Natural killer cell (primary cell): ENCODE results near the gene RAB40C. TPM values are rescaled to one million over a fixed set of nuclear protein-coding genes. Genes with fewer than 3 reads are reported as not detected.
A peak's percentile ranks its signal among the peaks of the same experiment; 100 is the strongest.

Experiments
- ATAC-seq, 3 donors: fragments of 150-1000 bp in 2 of 3; fragments of 200-7000 bp in 1 of 3; cut with Tn5 transposase; 1 replicate in 1 of 3; 2 replicates in 2 of 3; pipeline ENCODE4 v1.10.0; 2021; ENCODE audit warnings: mild to moderate bottlenecking in 2 of 3, moderate library complexity in 2 of 3
- DNase-seq, 2 donors: peaks; one replicate each; pipeline versions ENCODE4 v3.0.0 to v3.0.0-alpha.2; 2013 to 2021; ENCODE audit warnings: mixed read lengths in 1 of 2
- H3K27ac ChIP-seq: one replicate; pipeline ENCODE4 v1.5.1; 2013; ENCODE audit warnings: mild to moderate bottlenecking, low read length
- H3K27me3 ChIP-seq: one replicate; pipeline ENCODE4 v1.6.1; 2013; ENCODE audit warnings: low read length; ENCODE audit not compliant: control insufficient read depth, insufficient read depth
- H3K36me3 ChIP-seq: one replicate; pipeline ENCODE4 v1.6.1; 2013; ENCODE audit warnings: low read length; ENCODE audit not compliant: control insufficient read depth, insufficient read depth
- H3K4me1 ChIP-seq: one replicate; pipeline ENCODE4 v1.6.1; 2013; ENCODE audit warnings: low read length; ENCODE audit not compliant: control insufficient read depth, insufficient read depth
- H3K4me3 ChIP-seq: one replicate; pipeline ENCODE4 v1.5.1; 2013; ENCODE audit warnings: low read length
- H3K9me3 ChIP-seq: one replicate; pipeline ENCODE4 v1.6.1; 2013; ENCODE audit warnings: low read length; ENCODE audit not compliant: control insufficient read depth, insufficient read depth
- H3K27ac Mint-ChIP-seq, 2 donors: one replicate each; pipeline ENCODE4 v1.8.0; 2022; ENCODE audit warnings: mild to moderate bottlenecking in 2 of 2, mixed read lengths in 2 of 2, moderate library complexity in 1 of 2
- H3K27me3 Mint-ChIP-seq, 2 donors: one replicate each; pipeline ENCODE4 v1.8.0; 2022; ENCODE audit warnings: low read depth in 2 of 2, mixed read lengths in 2 of 2
- H3K36me3 Mint-ChIP-seq: one replicate; pipeline ENCODE4 v1.8.0; 2022; ENCODE audit warnings: mixed read lengths
- H3K4me1 Mint-ChIP-seq, 2 donors: one replicate each; pipeline ENCODE4 v1.8.0; 2022; ENCODE audit warnings: mixed read lengths in 2 of 2
- H3K4me3 Mint-ChIP-seq: one replicate; pipeline ENCODE4 v1.8.0; 2022; ENCODE audit warnings: mild to moderate bottlenecking, moderate library complexity, mixed read lengths
- H3K9me3 Mint-ChIP-seq, 2 donors: one replicate each; pipeline ENCODE4 v1.8.0; 2022; ENCODE audit warnings: mixed read lengths in 2 of 2
- WGBS: methylation state at CpG from one replicate; pipeline ENCODE4 v1.1.7; 2013; ENCODE audit warnings: missing lambda C conversion rate; ENCODE audit not compliant: insufficient coverage; 5-methylcytosine and 5-hydroxymethylcytosine counted together
- intact Hi-C: fragments of 100-400 bp; cut with micrococcal nuclease; formaldehyde crosslinking; loops from one replicate; pipeline ENCODE4 v1.14.2; 2022
- total RNA-seq, 4 donors: library from RNA; stranded (reverse); fragments of 120-200 nt in 1 of 4; gene quantifications; one replicate each; pipeline versions ENCODE4 v1.2.3 to v1.2.4, GENCODE V29; 2013 to 2022
- TF ChIP-seq, protein P1 (sequence below): fragments of 200-600 bp; IDR thresholded peaks from one replicate; pipeline ENCODE4 v1.8.0; 2022; ENCODE audit warnings: antibody characterized with exemption

The RAB40C gene
- total RNA-seq, 3 donors from 2014 or later (not counting 1 experiment from before 2014, with no cell fraction given) = 12.7 to 20.8 (median 20.0) TPM

DNA sequence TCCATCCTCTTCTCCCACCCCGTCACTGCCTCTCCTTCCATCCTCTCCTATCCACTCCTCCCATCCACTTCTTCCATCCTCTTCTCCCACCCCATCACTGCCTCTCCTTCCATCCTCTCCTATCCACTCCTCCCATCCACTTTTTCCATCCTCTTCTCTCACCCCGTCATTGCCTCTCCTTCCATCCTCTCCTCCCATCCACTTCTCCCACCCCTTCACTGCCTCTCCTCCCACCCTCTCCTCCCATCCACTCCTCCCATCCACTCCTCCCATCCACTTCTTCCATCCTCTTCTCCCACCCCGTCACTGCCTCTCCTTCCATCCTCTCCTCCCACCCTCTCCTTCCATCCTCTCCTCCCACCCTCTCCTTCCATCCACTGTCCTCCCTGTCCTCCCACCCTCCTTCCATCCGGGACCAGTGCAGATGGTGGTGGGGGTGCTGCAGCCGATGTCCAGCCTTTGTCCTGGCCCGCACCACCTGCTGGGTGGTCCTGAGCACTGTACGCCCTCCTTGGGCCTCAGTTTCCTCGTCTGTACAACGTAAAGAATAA is 42.0 kb downstream of the RAB40C start:
- Histone ChIP-seq H3K9me3 (no peaks in the 10 kb centered on the region), H3K27me3 (no peaks in the 10 kb centered on the region), H3K36me3 (peaks cover 5% of the 10 kb centered on the region), H3K27ac (no peak overlapping the region), H3K4me3 (no peak overlapping the region), H3K4me1 (peaks cover 13% of the 10 kb centered on the region)
- Mint-ChIP-seq H3K27ac (no peak overlapping the region), H3K27me3 (peaks cover 0 to 3% of the 10 kb centered on the region in 2 donors), H3K4me1 (peaks cover 7 to 12% of the 10 kb centered on the region in 2 donors), H3K36me3 (no peaks in the 10 kb centered on the region), H3K4me3 (peak overlapping the region; percentile 52), H3K9me3 (no peaks in the 10 kb centered on the region)
- DNase-seq = no peak
- 80% methylated on average over 8 of the region's 9 CpGs for WGBS
- ATAC-seq = no peak
- TF ChIP-seq, protein P1, sequence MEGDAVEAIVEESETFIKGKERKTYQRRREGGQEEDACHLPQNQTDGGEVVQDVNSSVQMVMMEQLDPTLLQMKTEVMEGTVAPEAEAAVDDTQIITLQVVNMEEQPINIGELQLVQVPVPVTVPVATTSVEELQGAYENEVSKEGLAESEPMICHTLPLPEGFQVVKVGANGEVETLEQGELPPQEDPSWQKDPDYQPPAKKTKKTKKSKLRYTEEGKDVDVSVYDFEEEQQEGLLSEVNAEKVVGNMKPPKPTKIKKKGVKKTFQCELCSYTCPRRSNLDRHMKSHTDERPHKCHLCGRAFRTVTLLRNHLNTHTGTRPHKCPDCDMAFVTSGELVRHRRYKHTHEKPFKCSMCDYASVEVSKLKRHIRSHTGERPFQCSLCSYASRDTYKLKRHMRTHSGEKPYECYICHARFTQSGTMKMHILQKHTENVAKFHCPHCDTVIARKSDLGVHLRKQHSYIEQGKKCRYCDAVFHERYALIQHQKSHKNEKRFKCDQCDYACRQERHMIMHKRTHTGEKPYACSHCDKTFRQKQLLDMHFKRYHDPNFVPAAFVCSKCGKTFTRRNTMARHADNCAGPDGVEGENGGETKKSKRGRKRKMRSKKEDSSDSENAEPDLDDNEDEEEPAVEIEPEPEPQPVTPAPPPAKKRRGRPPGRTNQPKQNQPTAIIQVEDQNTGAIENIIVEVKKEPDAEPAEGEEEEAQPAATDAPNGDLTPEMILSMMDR = no peak
- intact Hi-C loops = no loop called here

DNA sequence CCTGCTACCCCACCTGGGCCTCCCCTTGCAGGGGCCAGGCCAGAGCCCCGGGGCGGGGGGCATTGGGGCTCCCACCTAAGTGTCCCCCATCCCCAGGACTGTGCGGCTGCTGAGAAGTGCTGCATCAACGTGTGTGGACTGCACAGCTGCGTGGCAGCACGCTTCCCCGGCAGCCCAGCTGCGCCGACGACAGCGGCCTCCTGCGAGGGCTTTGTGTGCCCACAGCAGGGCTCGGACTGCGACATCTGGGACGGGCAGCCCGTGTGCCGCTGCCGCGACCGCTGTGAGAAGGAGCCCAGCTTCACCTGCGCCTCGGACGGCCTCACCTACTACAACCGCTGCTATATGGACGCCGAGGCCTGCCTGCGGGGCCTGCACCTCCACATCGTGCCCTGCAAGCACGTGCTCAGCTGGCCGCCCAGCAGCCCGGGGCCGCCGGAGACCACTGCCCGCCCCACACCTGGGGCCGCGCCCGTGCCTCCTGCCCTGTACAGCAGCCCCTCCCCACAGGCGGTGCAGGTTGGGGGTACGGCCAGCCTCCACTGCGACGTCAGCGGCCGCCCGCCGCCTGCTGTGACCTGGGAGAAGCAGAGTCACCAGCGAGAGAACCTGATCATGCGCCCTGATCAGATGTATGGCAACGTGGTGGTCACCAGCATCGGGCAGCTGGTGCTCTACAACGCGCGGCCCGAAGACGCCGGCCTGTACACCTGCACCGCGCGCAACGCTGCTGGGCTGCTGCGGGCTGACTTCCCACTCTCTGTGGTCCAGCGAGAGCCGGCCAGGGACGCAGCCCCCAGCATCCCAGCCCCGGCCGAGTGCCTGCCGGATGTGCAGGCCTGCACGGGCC is 42.8 kb downstream of the RAB40C start:
- H3K27ac Mint-ChIP-seq = no peak overlapping the region
- peaks cover 0 to 3% of the 10 kb centered on the region in 2 donors for H3K27me3 Mint-ChIP-seq
- ATAC-seq = no peak
- H3K4me3 Mint-ChIP-seq = no peak overlapping the region
- H3K36me3 Mint-ChIP-seq = no peaks in the 10 kb centered on the region
- no peaks in the 10 kb centered on the region for H3K9me3 Mint-ChIP-seq
- intact Hi-C loops = no loop called here
- 96% methylated on average over 67 of the region's 67 CpGs for WGBS
- Histone ChIP-seq H3K27ac (no peak overlapping the region), H3K4me1 (peaks cover 19% of the 10 kb centered on the region), H3K4me3 (no peak overlapping the region), H3K36me3 (peaks cover 5% of the 10 kb centered on the region), H3K9me3 (no peaks in the 10 kb centered on the region), H3K27me3 (no peaks in the 10 kb centered on the region)
- TF ChIP-seq, protein P1 = no peak
- H3K4me1 Mint-ChIP-seq = peaks cover 7 to 12% of the 10 kb centered on the region in 2 donors
- DNase-seq = no peak

DNA sequence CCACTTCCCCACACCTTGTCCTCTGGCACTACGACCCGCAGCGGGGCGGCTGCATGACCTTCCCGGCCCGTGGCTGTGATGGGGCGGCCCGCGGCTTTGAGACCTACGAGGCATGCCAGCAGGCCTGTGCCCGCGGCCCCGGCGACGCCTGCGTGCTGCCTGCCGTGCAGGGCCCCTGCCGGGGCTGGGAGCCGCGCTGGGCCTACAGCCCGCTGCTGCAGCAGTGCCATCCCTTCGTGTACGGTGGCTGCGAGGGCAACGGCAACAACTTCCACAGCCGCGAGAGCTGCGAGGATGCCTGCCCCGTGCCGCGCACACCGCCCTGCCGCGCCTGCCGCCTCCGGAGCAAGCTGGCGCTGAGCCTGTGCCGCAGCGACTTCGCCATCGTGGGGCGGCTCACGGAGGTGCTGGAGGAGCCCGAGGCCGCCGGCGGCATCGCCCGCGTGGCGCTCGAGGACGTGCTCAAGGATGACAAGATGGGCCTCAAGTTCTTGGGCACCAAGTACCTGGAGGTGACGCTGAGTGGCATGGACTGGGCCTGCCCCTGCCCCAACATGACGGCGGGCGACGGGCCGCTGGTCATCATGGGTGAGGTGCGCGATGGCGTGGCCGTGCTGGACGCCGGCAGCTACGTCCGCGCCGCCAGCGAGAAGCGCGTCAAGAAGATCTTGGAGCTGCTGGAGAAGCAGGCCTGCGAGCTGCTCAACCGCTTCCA is 43.6 kb downstream of the RAB40C start:
- Mint-ChIP-seq H3K36me3 (no peaks in the 10 kb centered on the region), H3K4me3 (peak overlapping the region; percentile 17), H3K4me1 (peaks cover 7 to 12% of the 10 kb centered on the region in 2 donors), H3K9me3 (no peaks in the 10 kb centered on the region), H3K27ac (no peak overlapping the region), H3K27me3 (peaks cover 0 to 3% of the 10 kb centered on the region in 2 donors)
- Histone ChIP-seq H3K36me3 (peaks cover 4% of the 10 kb centered on the region), H3K4me3 (no peak overlapping the region), H3K9me3 (no peaks in the 10 kb centered on the region), H3K4me1 (peaks cover 25% of the 10 kb centered on the region), H3K27me3 (no peaks in the 10 kb centered on the region), H3K27ac (no peak overlapping the region)
- no peak for DNase-seq
- intact Hi-C loops = no loop called here
- 97% methylated on average over 74 of the region's 74 CpGs for WGBS
- TF ChIP-seq, protein P1 = no peak
- ATAC-seq = no peak
